Activated gamma-delta T cell (primary cell): ENCODE results near the gene NKX2-1.
"Not testable (repeated sequence)": the region's sequence is repeated elsewhere in the genome, so short reads cannot be mapped to it uniquely, and the experiment has no call there.

Experiments
- DNase-seq: peaks from one replicate; lab custom pipeline; 2025; lab: John Stamatoyannopoulos, UW

NKX2-1 gene

GRCh38 chr14:36505892-36506731 is 13.9 kb downstream of the NKX2-1 start:
- no peak for DNase-seq

GRCh38 chr14:36505181-36505815 is 14.7 kb downstream of the NKX2-1 start:
- DNase-seq, result no peak

- no peak for DNase-seq
Measured at GRCh38 chr14:36504771-36505175, 15.3 kb downstream of the NKX2-1 start.

- no peak for DNase-seq
Measured at GRCh38 chr14:36503771-36504741, 16.0 kb downstream of the NKX2-1 start.

GRCh38 chr14:36502558-36503508 is 17.2 kb downstream of the NKX2-1 start:
- no peak for DNase-seq

GRCh38 chr14:36498938-36499337 is 21.1 kb downstream of the NKX2-1 start:
- no peak for DNase-seq

- DNase-seq, result no peak
Measured at GRCh38 chr14:36496346-36496745, 23.7 kb downstream of the NKX2-1 start.

- no peak for DNase-seq
Measured at GRCh38 chr14:36495666-36496065, 24.4 kb downstream of the NKX2-1 start.

- DNase-seq, result no peak
Measured at GRCh38 chr14:36493761-36494160, 26.3 kb downstream of the NKX2-1 start.

- DNase-seq, result no peak
Measured at GRCh38 chr14:36485773-36486172, 34.3 kb downstream of the NKX2-1 start.

- DNase-seq, result no peak
Measured at GRCh38 chr14:36479344-36479743, 40.7 kb downstream of the NKX2-1 start.

GRCh38 chr14:36478782-36479181 is 41.2 kb downstream of the NKX2-1 start:
- no peak for DNase-seq

GRCh38 chr14:36477266-36477665 is 42.8 kb downstream of the NKX2-1 start:
- DNase-seq, result no peak

- DNase-seq, result not testable (repeated sequence)
Measured at GRCh38 chr14:36476061-36476460, 44.0 kb downstream of the NKX2-1 start.

GRCh38 chr14:36474593-36474992 is 45.4 kb downstream of the NKX2-1 start:
- DNase-seq, result no peak

- no peak for DNase-seq
Measured at GRCh38 chr14:36471431-36471830, 48.6 kb downstream of the NKX2-1 start.

GRCh38 chr14:36467332-36467731 is 52.7 kb downstream of the NKX2-1 start:
- no peak for DNase-seq
